GM19025 (cell line): ENCODE results near the gene TRANK1.
"Not testable (repeated sequence)": the region's sequence is repeated elsewhere in the genome, so short reads cannot be mapped to it uniquely, and the experiment has no call there.

Source experiments
- ATAC-seq: cut with Tn5 transposase; IDR thresholded peaks from one replicate; pipeline ENCODE4 v1.9.1; 2021; ENCODE audit warnings: mild to moderate bottlenecking, low read depth, moderate library complexity; ENCODE audit not compliant: unreplicated experiment

Gene TRANK1

DNA sequence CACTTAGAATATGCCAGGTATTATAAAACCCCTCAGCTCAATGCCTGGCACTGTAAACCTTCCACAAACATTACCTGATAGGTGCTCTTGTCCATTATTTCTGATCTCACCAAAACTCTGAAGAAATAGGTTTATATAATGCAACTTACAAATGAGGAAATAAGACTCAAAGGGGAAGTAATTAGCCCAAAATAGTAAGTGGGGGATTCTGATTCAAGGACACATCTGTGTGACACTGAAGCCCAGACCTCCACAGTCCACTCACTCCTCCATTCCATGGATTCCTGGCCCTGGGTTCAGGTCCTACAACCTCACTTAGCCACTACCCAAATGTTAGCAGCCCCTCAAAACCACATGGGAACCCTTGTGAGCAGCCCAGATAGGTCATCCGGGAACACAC, 49.9 kb downstream of the TRANK1 start:
- ATAC-seq = no peak

DNA sequence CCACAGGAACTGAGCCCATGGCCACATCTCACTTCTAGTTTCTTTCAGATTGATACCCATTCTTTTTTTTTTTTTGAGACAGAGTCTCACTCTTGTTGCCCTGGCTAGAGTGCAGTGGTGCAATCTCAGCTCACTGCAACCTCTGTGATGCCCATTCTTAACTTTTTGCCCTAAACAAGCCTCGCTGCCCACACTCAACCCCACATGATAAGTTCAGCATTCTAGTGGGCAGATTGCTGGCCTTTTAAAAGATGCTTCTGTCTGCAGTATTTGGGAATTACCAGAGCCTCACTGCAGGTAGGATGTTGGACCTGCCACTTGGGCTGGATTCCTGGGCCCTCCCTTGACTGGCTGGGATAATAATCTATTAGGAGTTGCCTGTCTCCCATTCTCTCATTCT, 51.0 kb downstream of the TRANK1 start:
- ATAC-seq = no peak

DNA sequence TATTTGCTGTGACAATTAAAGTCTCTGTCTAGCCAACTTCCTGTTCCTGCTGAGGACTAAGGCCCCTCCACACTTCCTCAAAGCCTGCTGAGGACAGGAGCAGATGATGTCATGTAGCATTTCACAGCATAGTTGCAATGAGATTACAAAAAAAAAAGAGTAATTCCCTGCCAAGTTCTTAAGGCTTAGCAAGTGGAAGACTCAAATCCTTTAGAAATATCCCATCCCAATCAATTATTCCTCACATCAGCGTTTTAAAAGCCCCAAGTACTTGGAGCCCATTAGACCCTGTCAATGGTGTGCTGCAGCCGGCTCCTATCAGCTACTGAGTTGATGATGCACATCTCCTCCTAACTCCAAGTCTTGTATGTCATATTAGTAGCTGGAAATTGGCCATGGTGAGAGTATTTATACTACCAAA, 51.7 kb downstream of the TRANK1 start:
- ATAC-seq = no peak

DNA sequence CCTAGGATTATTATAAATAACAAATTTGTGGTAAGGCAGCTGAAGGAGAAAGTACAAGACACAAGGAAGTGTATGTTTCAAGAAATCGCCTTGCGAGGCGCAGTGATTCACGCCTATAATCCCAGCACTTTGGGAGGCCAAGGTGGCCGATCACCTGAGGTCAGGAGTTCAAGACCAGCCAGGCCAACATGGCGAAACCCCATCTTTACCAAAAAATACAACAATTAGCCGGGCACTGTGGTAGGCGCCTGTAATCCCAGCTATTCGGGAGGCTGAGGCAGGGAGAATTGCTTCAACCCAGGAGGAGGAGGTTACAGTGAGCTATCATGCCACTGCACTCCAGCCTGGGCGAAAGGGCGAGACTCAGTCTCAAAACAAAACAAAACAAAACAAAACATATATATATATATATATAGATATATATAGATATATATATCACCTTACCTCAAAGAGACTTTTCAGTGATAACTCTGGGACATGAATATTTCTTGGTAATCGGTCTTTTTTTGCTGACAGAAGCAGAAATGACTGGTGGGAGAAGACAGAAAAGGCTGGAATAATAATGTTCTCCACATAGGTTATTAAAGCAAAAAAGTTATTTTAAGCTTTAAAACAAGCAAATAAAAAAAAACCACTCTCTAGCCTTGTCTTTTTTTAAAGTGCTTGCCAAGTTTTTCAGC, 52.3 kb downstream of the TRANK1 start:
- ATAC-seq = no peak

DNA sequence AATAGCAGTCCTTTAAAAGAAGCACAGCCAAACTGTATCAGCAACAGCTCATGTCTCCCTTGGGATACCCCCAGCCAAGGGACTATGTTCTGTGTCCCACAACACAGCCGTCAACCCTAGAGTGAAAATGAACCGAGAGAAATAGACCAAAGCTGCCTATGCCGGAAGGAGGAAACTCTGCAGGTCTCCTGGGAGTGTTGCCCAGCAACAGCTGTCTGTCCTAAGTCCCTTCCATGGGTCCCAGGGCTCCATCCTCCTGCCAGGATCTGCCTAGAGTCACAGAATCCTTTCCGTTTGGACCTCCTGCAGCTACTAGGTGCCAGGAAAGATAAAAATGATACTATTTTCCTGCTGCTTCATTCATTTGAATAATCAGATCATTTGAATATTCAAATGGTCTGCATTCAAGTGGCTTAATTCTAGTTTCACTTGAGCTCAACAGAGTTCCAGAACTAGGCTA, 53.1 kb downstream of the TRANK1 start:
- ATAC-seq = peak; percentile 88

DNA sequence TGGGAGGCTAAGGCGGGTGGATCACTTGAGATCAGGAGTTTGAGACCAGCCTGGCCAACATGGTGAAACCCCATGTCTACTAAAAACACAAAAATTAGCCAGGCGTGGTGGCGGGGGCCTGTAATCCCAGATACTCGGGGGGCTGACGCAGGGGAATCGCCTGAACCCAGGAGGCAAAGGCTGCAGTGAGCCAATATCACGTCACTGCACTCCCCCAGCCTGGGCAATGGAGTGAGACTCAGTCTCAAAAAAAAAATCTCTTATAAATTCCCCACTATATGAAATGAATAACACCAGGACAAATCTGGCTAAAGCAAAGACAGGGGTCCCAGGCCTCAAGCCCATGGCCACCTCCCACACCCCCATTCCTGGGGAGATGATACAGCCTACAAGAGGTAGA, 53.8 kb downstream of the TRANK1 start:
- not testable (repeated sequence) for ATAC-seq

DNA sequence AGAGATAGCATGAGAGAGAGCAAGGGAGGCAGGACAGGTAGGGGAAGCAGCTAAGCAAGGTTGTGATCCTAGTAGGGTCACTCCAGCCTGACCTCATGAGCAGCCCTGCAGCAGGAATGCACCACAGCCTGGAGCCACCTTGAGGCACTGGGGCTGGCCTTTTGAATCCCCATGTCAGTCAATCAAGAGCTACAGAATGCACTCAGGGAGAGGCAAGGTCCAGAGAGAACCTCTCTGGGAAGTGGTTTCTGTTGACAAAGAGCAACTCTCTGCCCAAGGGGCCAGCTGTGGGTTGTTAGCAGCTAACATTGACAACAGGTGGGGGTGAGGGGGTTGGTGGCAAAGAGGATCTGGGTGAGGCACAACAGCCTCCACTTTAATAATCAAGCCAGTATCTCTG, 54.6 kb downstream of the TRANK1 start:
- no peak for ATAC-seq

DNA sequence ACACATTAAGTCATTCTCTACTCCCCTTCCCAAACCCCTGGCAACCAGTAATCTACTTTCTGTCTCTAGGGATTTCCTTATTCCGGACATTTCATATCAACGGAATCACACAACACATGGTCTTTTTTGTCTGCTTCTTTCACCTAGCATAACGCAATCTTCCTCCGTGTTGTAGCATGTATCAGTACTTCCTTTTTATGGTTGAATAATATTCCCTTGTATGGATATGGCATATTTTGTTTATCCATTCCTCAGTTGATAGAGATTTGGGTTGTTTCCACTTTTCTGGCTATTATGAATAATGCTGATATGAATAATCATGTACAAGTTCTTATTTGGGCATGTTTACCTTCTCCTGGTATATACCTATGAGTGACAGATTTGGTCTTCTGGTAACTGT, 63.1 kb downstream of the TRANK1 start:
- ATAC-seq = no peak

DNA sequence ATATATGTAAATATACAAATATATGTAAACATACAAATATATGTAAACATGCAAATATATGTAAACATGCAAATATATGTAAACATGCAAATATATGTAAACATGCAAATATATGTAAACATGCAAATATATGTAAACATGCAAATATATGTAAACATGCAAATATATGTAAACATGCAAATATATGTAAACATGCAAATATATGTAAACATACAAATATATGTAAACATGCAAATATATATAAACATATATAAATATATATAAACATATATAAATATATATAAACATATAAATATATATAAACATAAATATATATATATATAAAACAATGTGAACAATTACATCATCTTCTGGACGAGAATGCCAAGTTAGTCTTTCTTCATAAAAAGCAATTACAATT, 65.0 kb downstream of the TRANK1 start:
- not testable (repeated sequence) for ATAC-seq

DNA sequence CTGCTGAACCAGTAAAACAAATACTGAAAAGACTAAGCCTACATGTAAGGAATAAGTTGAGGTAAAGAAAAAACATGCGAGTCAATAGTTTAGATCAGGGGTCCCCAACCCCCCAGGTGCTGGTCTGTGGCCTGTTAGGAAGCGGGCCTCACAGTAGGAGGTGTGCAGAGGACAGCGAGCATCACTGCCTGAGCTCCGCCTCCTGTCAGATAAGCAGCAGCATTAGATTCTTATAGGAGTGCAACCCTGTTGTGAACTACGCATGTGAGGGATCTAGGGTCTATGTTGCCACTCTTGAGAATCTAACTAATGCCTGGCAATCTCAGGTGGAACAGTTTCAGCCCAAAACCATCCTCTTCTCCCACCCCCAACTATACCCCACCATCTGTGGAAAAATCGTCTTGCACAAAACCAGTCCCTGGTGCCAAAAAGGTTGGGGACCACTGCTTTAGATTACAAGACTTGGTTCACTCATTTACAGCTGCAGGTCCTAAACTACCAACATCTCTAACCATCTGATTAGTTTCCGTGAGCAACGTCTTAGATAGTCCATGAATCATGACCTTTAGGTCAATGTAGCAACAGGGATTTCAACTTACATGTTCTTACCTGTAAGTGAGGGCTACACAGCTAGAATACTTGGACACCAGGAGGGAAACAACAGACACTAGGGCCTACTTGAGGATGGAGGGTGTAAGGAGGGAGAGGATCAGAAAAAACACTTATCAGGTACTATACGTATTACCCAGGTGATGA, 66.7 kb downstream of the TRANK1 start:
- no peak for ATAC-seq

DNA sequence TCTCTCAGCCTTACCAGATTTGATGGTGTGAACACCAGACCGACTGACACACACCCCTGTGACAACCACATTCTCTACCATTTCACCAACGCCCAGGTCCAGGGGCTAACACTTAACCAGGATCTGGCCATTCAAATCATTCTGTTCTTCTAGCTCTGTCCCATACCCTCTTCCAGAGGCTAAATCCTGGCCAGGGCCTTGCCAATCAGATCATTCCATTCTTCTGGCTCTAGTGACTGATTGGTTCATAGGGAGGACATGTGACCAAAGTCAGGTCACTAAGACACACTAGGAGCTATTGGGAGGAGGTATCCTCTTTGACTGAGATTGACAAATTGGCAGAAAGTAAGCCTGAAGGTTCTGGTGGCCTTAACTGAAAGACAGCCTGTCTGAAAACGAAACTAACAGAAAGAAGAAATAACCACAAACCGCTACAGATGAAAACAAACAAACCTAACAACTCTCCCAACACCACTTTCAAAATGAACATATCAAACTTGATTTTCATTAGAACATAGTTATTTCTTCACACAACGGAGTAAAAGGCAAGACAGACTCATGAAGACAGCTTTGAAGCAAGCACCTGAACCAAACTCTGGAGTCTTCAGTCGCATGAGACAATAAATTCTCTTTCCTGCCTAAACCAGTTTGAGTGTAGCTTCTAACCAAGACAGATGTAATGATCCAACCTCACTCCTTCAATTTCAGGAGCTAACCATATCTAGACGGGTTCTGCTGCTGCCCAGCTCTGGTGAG, 68.5 kb downstream of the TRANK1 start:
- peak; percentile 99 for ATAC-seq

DNA sequence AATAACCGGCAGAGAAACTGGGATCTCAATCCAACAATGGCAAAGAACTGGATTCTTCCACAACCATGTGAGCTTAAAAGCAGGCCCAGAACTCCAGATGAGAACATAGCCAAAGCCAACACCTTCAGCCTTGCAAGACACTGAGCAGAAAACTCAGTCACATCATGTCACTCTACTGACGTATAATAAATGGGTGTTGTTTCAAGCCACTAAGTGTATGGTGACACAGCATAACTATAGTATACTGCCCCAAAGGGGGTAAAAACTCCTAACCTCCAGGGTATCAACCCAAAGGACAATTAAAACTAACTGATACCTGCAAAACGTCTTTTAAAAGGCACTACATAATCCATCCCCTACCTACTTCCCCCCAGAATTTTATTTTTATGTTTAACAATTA, 69.5 kb downstream of the TRANK1 start:
- ATAC-seq = no peak

DNA sequence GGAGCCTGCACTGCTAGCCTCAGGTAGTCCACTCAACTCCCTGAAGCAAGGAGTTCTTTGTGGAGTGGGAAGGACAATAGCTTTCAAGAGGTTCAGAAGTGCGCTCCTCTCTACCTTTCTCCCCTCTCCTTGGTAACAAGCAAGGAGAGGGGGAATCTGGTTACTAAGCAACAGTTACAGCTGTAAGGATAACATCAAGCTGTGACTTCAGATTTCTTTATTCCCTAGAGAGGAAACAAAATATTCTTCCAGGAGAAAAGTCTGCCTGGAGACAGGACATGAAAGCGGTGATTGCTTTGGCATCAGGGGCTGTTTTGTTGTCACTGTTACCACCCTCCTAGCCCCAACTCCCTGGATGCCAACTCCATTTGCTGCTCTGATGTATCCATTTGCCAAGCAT, 70.4 kb downstream of the TRANK1 start:
- no peak for ATAC-seq

DNA sequence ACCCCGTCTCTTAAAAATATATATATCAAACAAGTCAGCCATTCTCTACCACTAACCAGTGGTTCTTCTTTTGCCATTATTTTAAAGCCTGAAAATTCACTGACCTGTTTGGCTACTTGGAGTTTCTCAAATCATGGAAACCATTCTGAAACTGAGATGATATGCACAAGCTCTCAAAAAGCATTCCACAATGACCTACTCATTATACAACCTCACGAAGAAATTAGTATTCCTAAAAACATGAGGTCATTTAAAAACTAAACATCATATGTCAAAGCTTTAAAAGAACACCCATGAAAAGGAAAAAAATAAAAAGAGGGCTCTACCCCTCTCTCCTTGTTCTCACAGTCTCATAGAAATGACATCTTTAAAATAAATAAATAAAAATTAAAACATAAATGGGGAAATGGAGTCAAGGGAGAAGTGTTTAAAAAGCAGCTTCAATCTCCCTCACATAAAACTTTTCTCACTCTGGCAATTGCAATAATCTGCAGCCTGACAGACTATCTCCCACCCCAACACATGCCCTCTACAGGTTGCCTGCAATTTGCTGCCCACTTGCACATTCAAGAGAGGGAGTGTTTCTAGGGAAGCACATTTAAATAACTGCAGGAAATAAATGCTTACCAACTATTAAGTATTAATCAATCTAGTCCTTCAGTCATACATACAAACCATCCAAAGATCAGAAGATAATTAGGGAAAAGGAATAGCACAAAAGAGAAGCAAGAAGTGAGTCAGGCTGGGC, 73.3 kb downstream of the TRANK1 start:
- ATAC-seq = no peak

DNA sequence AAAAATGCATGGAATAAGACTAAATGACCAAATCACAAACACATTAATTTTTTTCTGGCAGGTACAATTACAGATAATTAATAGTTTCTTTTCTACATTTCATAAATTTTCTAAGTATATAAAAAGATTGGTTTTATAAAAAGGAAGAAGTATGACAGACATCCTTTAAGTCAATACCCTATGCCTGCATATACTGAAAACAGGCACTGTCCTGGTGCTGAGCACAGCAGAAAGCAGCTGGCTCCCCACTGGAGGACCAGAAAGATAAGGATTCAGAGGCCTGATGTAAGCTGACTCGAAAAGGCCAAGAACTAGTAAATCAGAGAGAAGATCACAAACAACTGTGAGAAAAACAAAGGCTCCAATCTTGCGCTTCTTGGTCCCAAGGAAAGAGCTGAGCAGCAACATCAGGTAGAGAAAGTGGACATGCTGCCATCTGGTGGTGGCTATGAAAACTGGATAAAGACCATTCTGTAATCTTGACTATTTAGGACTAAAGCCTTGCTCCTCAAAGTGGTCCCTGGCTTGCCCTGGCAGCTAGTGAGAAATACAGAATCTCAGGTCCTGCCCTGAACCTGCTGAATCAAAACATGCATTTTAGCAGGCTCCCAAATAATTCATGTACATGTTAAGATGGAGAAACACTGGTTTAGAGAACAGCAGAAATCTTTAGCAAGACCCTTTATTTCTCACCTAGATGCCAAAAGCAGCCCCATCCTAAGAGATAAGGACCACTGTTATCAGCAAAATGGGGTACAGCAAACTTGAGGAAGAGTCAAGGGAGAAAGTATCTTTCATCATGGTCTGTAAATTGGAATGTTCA, 76.0 kb downstream of the TRANK1 start:
- ATAC-seq = peak; percentile 90

DNA sequence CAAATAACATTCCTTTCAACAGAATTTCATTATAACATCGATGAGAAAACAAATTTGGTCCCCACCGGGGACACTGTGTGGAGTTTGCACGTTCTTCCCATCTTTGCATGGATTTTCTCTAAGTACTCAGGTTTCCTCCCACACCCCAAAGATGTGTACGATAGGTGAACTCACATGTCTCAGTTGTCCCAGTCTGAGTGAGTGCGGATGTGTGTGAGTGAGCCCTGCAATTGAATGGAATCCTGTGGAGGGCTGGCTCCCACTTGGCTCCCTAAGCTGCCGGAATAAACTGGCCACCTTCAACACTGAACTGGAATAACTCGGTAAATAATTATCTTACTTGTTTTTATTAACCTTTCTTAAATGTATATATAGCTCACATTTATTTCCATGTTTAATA, 77.0 kb downstream of the TRANK1 start:
- ATAC-seq = no peak

DNA sequence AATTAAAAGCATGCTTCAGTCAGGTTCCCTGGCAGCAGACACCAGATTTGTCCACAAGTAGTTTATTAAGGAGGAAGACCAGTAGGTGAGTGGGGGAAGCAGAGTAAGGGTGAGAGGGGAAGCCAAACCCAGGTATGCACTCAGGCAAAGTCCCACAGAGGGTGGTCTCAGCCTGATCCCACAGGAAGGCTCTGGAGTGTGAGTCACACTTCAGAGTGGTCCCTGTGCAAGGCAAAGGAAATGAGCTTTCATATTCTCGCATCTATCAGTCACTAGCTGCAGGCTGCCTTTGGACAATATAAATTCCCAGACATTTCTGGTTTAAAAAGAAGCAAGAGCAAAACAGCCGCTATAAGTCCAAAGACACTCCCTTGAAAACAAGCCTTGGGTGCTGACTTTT, 78.5 kb downstream of the TRANK1 start:
- no peak for ATAC-seq

DNA sequence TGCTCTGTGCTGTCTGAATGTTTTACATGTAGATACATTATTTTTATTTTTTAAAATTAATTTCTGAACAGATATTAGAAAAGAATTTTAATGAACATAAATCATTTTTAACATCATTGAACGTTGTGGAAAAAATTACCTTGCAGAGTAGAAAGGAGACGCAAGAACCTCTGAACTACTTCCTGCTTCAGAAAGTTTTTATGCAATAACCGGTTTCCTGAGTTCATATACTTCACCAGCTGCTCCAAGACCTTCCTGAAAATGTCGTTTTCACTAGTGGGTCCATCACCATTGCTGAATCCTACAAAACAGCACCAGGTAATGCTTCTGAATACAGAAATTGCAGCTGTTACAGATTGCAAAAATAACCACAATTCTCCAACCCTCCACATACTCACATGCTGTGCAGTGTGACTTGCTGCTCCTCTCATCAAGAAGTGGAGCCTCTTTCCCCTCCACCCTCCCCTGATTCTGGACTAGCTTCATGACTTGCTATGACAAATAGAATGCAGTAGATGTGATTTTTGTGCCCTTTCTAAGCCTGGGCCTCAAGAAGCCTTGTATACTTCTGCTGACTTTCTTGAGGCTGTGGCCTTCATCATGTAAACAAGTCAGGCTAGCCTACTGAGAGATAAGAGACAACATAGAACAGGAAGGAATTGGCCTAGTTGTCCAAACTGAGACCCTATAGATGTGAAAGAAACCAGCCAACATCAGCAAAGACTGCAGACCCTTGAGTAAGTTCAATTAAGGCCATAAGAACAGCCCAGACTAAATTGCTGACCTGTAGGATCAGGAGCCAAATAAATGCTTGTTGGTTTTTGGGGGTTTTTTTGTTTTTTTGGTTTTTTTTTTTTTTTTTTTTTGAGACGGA, 80.4 kb downstream of the TRANK1 start:
- ATAC-seq = no peak
